ENCODE results near the gene SLC16A11.

DNA sequence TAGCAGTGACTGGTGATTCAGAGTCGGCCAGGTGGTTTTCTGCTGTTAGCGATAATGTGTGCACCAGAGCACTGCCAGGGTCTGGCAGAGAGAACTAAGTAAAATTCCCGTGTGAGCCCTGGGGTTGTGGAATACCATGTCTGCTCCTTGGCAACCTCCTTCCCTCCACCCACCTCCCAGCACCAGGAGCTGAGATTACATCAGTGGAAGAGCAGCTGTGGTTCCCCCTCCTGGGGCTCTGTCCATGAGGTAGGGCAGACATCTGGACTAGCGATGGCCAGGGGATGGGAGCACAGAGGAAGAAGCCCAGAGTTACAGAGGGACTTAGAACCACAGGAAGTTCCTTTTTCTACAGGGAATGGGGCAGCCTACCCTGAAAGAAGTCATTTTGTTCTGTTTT is 20.4 kb upstream of the SLC16A11 start:
- TF ChIP-seq, protein P1, sequence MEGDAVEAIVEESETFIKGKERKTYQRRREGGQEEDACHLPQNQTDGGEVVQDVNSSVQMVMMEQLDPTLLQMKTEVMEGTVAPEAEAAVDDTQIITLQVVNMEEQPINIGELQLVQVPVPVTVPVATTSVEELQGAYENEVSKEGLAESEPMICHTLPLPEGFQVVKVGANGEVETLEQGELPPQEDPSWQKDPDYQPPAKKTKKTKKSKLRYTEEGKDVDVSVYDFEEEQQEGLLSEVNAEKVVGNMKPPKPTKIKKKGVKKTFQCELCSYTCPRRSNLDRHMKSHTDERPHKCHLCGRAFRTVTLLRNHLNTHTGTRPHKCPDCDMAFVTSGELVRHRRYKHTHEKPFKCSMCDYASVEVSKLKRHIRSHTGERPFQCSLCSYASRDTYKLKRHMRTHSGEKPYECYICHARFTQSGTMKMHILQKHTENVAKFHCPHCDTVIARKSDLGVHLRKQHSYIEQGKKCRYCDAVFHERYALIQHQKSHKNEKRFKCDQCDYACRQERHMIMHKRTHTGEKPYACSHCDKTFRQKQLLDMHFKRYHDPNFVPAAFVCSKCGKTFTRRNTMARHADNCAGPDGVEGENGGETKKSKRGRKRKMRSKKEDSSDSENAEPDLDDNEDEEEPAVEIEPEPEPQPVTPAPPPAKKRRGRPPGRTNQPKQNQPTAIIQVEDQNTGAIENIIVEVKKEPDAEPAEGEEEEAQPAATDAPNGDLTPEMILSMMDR (IDR thresholded peaks at IDR 0.05; ENCODE audit: low read depth, low read length, poor library complexity, severe bottlenecking): no peak
- TF ChIP-seq EZH2phosphoT487 (IDR thresholded peaks at IDR 0.05; ENCODE audit: borderline replicate concordance, low read length): no peak
